C4-2B (cell line): ENCODE data around the gene HS2ST1.

Experiments used
- CTCF ChIP-seq: fragments of 450-650 bp; conservative IDR thresholded peaks from 2 replicates; pipeline ENCODE4 v1.5.1; 2017; ENCODE audit warnings: mild to moderate bottlenecking
- ZFX ChIP-seq: fragments of 450-650 bp; IDR thresholded peaks from 2 replicates; pipeline ENCODE4 v1.6.1; 2017

- TF ChIP-seq CTCF = no peak
- TF ChIP-seq ZFX = no peak
Observed at GRCh38 chr1:86993269-86993985, 79.0 kb downstream of the HS2ST1 start.
